Glomerular visceral epithelial cell (primary cell): ENCODE measurements around the gene FGR.
"Not testable (repeated sequence)": the region's sequence is repeated elsewhere in the genome, so short reads cannot be mapped to it uniquely, and the experiment has no call there.

Experiments used
- DNase-seq: peaks from one replicate; pipeline ENCODE4 v3.0.0-alpha.2; 2016; ENCODE audit errors: extremely low spot score

FGR gene

DNA sequence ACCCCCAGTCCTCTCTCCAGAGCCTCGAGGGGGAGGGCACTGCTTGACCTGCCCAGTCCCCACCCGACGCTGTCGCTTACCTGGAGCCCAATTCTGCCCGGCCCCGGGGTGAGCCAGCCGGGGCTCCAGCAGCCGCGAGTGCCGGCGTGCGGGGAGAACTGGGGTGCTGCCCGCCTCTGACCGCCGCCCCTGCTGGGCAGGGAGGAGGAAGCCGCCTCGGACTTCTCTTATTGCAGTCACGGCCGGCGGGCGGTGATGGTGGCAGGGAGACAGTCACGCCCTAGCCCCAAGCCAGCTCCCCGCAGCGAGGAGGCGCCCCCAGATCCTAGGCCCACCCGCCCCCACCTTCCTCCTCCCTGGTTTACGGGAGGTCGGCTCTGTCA, at the start of gene FGR:
Gene FGR, minus strand, starts transcription at position 201 of the 383 bp plus-strand sequence. CDS start 11,269 bp downstream, outside the sequence.
- no peak for DNase-seq

DNA sequence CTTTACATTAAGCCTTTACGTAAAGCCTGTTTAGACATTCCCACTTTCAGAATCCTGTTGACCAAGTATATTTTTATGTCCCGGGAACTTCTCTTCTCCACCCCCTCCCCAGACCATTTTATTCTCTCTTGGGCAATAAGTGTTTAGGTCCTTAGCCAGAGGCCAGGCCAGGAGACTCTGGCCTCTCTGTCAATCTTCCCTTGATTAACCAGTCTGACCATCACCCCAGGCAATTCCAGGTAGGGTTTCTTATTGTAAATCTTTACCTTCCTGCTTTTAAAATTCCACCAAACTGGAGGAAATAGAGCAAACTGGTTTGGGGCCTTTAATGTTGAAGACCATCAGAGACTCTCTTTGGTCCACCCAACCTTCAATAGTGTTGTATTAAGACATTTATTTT, 49.2 kb upstream of the FGR start:
- no peak for DNase-seq

DNA sequence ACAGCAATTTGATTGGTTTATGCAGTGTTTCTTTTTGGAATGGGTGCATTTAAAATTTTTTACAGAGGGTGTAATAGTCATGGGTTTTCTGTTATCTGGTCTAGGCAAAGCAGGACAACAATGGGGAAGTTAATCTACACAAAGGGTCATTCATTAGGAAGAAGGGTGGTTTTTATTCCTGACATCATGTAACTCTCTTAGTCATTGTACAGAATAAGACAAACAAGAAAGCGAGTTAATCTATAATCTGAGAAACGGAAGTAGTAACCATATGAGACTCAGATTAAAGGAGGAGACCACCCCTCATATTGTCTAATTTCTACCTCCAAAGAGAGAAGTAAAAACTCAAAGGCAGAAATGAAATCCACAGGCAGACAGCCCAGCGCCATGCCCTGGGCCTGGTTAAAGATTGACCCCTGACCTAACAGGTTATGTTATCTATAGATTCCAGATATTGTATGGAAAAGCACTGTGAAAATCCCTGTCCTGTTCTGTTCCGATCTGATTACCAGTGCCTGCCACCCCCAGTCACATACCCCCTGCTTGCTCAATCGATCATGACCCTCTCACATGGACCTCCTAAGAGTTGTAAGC, 47.5 kb upstream of the FGR start:
- DNase-seq = no peak

DNA sequence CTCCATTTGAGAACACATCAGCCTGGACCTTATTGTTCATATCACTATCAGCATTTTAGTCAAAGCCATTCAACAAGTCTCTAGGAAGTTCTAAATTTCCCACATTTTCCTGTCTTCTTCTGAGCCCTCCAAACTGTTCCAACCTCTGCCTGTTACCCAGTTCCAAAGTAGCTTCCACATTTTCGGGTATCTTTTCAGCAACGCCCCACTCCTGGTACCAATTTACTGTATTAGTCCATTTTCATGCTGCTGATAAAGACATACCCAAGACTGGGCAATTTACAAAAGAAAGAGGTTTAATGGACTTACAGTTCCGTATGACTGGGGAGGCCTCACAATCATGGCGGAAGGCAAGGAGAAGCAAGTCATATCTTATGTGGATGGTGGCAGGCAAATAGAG, 46.6 kb upstream of the FGR start:
- DNase-seq = not testable (repeated sequence)

DNA sequence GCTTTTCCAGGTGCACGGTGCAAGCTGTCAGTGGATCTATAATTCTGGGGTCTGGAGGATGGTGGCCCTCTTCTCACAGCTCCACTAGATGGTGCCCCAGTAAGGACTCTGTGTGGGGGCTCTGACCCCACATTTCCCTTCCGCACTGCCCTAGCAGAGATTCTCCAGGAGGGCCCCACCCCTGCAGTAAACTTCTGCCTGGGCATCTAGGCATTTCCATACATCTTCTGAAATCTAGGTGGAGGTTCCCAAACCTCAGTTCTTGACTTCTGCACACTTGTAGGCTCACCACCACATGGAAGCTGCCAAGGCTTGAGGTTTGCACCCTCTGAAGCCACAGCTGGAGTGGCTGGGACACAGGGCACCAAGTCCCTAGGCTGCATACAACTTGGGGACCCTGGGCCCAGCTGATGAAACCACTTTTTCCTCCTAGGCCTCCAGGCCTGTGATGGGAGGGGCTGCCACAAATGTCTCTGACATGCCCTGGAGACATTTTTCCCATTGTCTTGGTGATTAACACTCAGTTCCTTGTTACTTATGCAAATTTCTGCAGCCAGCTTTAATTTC, 45.3 kb upstream of the FGR start:
- not testable (repeated sequence) for DNase-seq

DNA sequence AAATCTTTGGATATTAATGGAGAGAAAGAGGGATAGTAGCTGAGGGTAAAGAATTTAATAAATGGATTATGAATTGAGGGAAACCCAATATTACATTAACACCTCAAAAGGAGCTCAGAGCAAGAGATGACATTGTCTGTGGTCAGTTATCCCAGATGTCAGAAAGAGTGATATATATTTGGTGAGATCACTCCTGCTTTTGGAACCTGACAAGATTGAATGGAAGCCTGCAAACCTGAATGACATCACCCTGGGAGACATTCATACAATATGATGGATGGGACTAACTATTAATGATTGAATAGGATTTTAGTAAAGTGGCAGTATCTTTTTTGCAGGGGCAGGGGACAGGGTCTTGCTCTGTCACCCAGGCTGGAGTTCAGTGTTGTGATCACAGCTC, 43.8 kb upstream of the FGR start:
- DNase-seq = no peak

DNA sequence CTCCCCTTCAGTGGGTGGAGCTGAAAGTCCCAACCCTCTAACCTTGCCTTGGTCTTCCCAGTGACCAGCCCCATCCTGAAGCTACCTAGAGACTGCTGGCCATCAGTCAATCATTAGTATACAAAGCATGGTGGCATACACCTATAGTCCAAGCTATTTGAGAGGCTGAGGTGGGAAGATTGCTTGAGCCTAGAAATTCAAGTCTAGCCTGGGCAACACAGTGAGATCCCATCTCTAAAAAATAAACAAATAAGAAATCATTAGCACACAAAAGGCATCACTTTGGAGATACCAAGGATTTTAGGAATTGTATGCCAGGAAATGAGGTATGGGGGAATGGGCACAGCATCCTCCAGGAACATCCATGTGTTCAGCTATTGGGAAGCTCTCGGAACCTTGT, 41.4 kb upstream of the FGR start:
- no peak for DNase-seq

DNA sequence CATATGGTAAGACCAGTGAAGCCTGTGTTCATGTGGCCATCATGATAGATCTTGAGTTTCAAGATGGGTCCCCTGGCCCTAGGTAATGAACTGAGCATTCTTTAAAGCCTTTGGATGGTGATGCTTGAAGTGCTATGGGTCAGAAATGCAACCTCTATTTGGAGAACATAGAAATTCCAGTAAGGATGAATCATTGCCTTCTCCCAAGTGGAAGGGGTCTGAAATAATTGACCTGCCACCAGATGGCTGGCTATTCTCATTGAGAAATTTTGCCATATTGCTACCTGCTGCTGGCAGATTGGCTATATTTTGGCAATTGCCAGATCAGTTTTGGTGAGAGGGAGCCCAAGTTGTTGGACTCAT, 37.7 kb upstream of the FGR start:
- peak; percentile 27 for DNase-seq

DNA sequence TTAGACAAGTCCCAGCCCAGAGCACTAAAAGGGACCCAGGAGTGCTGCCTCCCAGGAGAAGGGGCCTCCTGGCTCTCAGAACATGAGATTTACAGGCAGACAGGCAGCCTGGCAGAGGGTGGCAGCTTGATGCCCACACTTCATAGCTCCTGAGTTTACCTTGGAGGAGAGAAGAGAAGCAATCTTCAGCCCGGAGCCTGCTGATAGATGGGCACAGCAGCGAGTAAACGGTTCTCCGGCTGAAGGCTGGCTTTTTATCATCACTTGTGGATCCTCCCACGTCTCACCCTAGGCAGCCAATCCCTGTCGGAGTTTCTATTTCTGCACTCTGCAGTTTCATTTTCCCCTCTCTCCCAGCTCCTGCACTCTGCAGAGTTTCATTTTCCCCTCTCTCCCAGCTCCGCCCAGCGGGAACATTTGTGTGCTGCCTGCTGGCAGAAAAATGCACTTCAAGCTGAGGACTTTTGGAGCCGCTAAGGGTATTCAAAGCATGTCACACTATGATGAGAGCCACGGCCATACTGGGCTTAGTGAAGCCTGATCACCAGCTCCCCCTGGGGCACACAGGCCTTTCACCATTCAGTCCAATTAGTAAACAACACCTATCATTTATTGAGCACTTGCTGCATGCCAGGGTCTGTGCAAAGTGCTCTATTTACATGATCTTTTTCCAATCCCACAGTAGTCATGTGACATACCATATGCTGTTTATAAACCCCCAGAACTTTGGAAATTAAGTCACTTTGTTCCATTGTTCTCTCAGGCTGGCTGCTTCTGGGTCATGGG, 37.2 kb upstream of the FGR start, which contains the start of gene IFI6:
Gene IFI6, minus strand, starts transcription at position 229 of the 786 bp plus-strand sequence. CDS start 2,878 bp downstream, outside the sequence.
- DNase-seq = peak; percentile 96

DNA sequence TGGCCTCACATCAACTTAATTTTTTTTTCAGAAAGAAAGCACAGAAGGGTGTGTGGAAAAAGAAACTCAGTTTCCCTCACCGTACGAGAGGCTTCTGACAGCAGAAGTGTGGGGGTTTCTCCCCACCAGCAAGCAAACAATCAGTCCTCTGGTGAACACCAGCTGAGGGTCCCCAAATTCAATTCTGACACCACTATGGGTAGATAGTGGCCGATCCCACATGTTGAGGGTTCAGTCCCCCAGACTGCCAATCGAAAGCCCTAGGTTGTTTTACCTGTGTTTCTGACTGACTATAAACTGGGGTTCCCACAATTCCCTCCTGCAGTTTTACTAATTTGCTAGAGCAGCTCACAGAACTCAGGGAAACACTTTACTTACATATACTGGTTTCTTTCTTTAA, 34.9 kb upstream of the FGR start:
- no peak for DNase-seq

DNA sequence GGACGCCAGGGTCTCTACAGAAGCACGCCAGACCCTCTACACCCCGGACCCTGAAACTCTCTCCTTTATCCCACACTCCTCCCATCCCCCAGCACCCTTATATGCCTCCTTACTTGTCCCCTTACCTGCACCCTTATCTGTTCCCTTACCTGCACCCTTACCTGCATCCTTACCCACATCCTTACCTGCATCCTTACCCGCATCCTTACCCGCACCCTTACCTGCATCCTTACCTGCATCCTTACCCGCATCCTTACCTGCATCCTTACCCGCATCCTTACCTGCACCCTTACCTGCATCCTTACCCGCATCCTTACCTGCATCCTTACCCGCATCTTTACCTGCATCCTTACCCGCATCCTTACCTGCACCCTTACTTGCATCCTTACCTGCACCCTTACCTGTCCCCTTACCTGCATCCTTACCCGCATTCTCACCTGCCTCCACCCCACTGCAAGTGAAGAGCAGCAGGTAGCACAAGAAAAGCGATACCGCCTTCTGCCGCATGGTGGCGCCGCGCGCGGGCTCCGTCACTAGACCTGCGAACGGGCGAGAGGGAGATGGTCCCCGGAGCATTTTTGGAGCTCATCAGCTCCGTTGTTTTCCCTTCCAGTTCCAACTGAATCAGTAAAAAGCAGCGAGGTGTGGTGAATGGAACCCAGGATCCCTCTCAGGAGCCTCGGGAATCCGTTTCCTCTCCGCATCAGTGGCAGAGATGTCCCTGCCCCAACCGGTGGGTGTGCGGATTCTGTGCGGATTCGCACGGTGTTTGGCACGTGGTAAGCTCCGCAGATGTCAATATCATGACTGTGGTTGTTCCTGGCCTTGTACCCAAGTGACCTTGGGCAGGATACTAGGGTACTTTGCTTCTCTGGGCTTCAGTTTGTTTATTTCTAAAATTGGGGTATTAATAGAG, 34.1 kb upstream of the FGR start:
- peak; percentile 68 for DNase-seq

DNA sequence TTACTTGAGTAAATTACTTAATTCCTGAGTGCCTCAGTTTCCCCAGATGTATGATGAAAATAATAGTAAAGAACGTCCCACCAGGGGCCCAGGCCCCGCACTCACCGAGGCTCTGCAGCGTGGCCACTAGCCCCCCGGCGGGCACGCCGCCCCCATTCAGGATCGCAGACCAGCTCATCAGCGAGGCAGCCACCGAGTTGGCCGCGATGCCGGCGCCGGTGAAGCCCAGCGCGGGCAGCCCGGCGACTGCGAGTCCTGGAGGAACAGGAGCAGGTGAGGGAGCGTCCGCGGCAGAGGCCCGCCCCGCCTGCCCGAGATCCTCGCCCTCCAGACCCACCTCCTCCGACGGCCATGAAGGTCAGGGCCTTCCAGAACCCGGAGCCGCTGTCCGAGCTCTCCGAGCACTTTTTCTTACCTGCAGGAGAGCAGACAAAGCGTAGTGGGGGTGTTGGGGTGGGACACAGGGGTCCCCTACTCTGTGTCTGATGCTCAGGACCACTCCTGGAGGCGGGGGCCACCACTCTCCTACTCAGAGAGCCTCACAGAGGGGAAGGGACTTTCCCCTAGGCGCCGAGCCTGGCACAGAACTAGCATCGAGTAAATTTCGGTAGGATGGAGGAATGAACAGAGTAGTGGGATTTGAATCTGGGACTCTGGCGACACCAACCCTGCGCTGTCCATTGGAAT, 33.3 kb upstream of the FGR start:
- DNase-seq = no peak

DNA sequence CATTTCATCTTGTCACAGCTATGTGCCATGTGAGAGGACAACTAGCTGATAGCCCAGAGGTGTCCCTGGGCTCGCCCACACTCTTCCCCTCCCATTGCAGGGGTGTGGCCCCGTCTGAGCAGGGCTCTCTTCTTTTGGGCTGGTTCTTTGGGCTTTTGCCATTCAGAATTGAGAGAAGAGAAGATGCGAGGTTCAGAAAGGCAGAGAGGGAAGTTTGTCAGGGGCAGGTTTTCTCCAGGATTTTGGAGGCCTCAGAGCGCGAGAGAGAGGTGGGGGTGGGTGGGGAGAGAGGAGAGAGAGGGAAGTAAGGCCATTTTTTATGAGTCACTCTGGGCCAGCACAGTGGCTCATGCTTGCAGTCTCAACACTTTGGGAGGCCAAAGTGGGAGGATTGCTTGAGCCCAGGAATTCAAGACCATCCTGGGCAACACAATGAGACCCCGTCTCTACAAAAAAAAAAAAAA, 31.8 kb upstream of the FGR start:
- no peak for DNase-seq

DNA sequence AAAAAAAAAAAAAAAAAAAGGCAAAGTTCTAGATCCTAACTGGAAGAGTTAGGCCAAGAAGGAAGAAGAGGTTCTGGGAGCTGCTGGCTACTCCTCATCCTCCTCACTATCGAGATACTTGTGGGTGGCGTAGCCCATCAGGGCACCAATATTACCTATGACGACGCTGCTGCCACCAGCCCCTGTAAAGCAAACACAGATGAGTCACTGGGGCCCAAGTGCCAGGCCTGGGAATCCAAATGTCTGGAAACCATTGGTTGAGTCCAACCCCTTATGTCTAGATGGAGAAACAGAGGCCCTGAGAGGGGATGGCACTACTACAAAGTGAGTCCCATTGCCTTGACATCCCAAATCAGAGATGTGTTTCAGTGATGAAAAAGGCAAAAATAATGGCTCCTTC, 31.3 kb upstream of the FGR start:
- no peak for DNase-seq

DNA sequence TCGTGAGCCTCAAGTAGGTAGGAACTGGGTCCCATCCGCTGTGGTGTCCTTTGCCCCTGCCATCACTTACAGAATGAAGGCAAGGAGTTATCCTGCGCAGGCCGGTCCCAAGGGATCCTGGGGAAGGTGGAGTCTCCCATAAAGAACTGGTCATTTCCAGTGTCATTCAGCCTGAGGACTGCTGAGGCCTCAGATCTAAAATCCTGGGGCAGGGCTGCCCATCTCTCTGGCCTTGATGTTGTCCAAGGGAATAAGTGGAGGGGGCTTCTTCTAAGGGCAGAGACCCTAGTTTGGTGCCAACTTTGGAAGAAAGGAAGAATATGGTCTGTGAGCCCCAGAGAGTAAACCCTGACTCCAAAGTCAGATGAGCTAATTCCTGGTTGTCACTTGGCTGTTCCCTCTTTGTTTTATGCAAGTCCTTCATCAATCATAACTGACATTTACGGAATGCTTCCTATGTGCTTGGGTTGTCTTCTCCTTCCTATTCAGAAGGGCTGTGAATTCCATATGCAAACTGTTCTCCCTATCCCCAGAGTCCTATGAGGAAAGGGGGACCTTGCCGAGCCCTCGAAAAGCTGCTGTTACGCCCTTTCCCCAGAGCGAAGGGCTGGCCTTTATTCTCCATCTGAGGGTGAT, 30.1 kb upstream of the FGR start:
- DNase-seq = no peak

DNA sequence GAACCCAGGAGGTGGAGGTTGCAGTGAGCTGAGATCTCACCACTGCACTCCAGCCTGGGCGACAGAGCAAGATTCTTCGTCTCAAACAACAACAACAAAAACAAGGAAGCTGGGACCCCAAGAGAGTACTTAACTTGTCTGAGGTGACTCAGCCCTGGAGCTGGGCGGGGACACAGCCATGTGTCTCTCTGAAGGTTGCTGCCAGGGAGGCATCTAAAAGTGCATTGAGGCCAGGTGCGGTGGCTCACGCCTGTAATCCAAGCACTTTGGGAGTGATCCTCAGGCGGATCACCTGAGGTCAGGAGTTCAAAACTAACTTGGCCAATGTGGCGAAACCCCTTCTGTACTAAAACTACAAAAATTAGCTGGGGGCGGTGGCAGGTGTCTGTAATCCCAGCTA, 29.3 kb upstream of the FGR start:
- no peak for DNase-seq

DNA sequence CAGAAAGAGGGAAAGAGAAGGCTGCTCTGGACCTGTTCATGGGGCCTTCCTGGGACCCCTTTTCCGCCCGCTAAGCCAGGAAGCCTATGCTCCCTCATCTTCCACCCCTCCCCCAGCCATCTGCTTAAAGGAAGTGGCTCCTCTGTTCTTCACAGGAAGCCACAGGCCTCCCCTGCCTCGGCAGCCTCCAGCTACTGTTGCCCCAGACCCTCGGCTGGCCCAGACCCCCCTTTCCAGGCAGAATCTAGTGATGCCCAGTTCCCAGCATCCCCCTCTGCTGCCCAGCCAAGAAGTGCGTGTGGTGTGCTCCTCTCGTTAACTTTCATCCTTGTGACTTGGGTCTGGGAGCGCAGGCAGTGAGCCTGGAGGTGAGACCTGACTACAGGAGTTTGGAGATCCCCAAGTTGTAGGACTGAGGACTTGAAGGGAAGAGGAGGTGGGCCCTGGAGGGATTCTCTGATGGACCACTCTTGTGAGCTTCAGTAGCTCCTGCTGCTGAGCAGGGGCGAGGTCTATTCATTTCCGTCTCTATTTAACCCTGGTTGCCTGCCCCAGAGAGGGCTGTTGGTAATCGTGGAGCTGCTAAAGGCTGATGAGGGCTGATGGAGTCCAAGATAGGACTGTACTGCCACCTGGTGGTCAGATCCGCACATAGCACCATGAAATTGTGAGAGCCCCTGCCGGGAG, 27.9 kb upstream of the FGR start:
- DNase-seq = peak; percentile 84

DNA sequence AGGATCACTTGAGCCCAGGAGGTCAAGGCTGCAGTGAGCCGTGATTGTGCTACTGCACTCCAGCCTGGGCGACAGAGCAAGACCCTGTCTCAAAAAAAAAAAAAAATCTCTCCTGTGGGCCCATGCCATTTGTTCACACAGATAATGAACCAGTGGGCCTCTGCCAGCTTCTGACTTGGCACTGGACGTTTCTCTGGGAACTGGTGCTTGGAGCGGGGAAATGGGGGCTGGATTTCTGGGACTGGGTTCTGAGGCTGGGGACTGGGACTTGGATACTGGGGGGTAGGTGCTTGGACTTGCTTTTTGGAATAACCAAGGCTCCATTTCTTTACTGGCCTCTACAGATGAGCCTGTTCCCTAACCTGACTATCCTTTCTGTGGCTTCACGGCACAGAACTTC, 27.3 kb upstream of the FGR start:
- DNase-seq = no peak

DNA sequence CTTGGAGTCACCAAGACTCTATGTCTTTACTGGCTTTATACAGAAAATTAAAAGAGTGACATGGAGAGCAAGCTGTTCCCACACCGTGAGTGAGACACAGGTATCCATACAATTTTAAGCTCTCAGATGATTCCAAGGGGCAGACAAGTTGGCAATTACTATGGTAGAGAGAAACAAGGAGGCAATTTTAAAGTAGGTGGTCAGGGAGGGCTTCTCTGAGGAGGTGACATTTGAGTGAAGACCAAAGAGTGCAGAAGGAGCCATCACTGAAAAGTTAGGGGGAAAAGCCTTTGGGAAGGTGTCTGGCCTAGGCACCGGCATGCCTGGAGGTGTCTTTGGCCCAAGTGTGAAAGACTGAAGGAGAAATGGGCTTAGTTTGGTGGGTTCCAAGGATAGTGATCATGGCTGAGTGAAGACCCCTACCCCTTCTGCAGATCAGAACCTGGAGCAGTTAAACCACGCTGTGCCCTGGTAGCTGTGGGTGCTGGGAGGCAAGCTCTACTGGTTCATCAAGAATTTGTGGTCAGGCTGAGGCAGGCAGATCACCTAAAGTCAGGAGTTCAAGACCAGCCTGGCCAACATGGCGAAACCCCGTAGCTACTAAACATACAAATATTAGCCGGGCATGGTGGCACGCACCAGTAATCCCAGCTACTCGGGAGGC, 26.6 kb upstream of the FGR start:
- DNase-seq = no peak

DNA sequence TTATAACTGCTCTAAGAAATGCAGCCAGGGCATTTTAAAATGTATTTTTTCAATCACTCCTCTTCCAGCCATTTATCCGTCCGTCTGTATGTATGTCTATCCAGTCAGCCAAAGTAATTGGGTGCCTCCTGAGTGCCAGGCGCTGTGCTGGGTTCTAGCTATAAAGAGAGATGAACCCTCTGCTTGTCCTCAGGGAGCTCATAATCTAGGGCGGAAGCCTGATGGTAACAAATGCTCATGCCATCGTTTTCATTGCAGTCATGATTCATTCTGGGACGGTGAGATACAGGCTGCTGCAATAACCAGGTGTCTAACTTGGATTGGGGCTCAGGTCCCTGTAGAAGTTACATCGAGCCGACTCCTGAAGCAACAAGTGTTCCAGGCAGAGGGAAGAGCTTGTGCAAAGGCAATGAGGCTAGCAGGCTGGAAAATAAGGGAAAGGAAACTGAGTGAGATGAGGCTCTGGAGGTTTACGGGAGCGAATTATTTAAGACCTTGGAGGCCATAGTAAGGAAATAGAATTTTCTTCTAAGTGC, 25.4 kb upstream of the FGR start:
- no peak for DNase-seq
